T-helper 2 cell treated with Interferon-gamma antibody and Interleukin-4, amounts not matched to agents 5 μg/mL and 100 μg/mL, for 36 hours (primary cell): ENCODE data around the gene KCNIP3.

ENCODE experiments used
- DNase-seq: peaks from one replicate; pipeline ENCODE4 v3.0.0; 2021; ENCODE audit warnings: low spot score
- H3K27ac Mint-ChIP-seq: one replicate; pipeline ENCODE4 v1.8.0; 2021; ENCODE audit warnings: mild to moderate bottlenecking, mixed read lengths
- H3K27me3 Mint-ChIP-seq: one replicate; pipeline ENCODE4 v1.8.0; 2021; ENCODE audit warnings: low read depth, mixed read lengths
- H3K36me3 Mint-ChIP-seq: one replicate; pipeline ENCODE4 v1.8.0; 2021; ENCODE audit warnings: low read depth, mixed read lengths
- H3K4me1 Mint-ChIP-seq: one replicate; pipeline ENCODE4 v1.8.0; 2021; ENCODE audit warnings: low read depth, mixed read lengths
- H3K4me3 Mint-ChIP-seq: one replicate; pipeline ENCODE4 v1.8.0; 2022; ENCODE audit warnings: mild to moderate bottlenecking, moderate library complexity, mixed read lengths
- H3K9me3 Mint-ChIP-seq: one replicate; pipeline ENCODE4 v1.8.0; 2021; ENCODE audit warnings: mixed read lengths

KCNIP3 gene

DNA sequence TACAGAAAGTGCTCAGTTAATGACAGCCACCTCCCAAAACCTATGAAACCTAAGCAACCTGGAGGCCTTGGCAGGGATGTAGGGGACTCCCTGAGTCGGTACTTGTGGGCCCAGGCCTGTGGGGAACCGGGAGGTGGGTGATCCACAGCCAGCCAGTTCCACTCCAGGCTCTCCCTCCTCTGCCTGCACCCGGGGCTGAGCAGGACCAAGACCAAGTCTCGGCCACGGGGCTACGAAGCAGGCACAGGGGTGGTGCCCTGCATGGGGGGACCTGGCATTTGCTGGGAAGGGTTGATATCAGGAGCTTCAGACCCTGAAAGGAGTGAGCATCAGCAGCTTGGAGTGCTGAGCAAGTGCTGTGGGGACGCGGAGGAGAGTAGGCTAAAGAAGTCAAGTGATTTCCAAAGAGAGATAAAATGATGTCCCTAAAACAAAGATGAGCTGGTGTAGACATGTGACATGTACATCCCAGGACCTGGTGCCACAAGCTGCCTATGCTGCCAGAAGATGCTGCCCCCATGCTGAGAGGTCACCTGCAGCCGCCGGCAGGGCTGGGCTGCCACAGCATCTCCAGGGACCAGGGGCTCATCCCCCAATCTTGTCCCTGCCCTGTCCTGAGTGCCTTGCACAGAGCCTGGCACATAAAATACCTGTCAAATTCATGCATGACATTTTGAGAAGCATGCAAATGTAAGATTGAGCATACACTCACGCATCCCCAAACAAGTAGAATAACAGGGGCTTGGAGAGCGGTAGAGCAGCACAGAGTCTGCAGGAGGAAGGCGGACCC, 21.5 kb downstream of the KCNIP3 start:
- Mint-ChIP-seq H3K9me3 (no peaks in the 10 kb centered on the region), H3K36me3 (no peaks in the 10 kb centered on the region), H3K27me3 (no peaks in the 10 kb centered on the region), H3K4me1 (no peaks in the 10 kb centered on the region), H3K27ac (no peak overlapping the region), H3K4me3 (no peak overlapping the region)
- DNase-seq = no peak

GRCh38 chr2:95319481-95320343, 22.6 kb downstream of the KCNIP3 start:
- Mint-ChIP-seq H3K4me1 (no peaks in the 10 kb centered on the region), H3K36me3 (no peaks in the 10 kb centered on the region), H3K27ac (no peak overlapping the region), H3K4me3 (no peak overlapping the region), H3K27me3 (no peaks in the 10 kb centered on the region), H3K9me3 (no peaks in the 10 kb centered on the region)
- DNase-seq = no peak

- H3K36me3 Mint-ChIP-seq = no peaks in the 10 kb centered on the region
- no peak overlapping the region for H3K4me3 Mint-ChIP-seq
- no peak for DNase-seq
- no peaks in the 10 kb centered on the region for H3K4me1 Mint-ChIP-seq
- no peaks in the 10 kb centered on the region for H3K27me3 Mint-ChIP-seq
- H3K27ac Mint-ChIP-seq = no peak overlapping the region
- H3K9me3 Mint-ChIP-seq = no peaks in the 10 kb centered on the region
Observed at GRCh38 chr2:95320344-95320712, 23.2 kb downstream of the KCNIP3 start.

DNA sequence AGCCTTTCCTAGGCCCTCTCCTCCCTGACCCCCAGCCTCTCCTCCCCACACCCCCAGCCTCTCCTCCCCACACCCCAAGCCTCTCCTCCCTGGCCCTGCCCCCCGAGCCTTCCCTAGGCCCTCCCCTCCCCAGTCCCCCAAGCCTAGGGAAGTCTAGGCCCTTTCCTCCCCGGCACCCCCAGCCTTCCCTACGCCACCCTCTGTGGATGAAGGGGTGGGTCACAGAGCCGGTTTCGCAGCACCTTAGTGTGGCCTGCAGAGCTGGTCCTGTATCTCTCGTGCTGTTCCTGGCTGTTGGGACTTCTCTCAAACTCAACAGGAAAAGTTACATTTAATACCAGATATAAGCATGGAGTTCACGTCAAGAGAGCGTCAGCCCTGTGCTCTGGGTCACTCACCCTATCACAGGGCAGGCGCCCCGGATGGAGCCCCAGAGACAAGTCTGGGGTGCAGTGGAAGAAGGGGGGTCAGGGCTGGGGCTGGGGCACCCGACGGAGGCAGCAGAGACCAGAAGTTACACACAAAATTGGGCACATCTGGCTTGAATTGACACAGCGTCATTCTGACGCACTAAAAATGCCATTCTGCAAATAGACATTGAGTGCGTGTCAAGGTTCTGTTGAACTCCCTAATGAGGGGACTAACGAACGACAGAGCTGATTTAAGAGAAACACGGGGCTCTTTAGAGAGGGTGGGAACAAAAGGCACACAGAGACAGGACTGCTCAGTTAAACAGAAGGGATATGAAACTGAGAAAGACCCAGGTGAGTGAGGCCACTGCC, 24.0 kb downstream of the KCNIP3 start:
- Mint-ChIP-seq H3K4me3 (no peak overlapping the region), H3K27me3 (no peaks in the 10 kb centered on the region), H3K27ac (no peak overlapping the region), H3K4me1 (no peaks in the 10 kb centered on the region), H3K36me3 (no peaks in the 10 kb centered on the region), H3K9me3 (no peaks in the 10 kb centered on the region)
- DNase-seq = no peak

DNA sequence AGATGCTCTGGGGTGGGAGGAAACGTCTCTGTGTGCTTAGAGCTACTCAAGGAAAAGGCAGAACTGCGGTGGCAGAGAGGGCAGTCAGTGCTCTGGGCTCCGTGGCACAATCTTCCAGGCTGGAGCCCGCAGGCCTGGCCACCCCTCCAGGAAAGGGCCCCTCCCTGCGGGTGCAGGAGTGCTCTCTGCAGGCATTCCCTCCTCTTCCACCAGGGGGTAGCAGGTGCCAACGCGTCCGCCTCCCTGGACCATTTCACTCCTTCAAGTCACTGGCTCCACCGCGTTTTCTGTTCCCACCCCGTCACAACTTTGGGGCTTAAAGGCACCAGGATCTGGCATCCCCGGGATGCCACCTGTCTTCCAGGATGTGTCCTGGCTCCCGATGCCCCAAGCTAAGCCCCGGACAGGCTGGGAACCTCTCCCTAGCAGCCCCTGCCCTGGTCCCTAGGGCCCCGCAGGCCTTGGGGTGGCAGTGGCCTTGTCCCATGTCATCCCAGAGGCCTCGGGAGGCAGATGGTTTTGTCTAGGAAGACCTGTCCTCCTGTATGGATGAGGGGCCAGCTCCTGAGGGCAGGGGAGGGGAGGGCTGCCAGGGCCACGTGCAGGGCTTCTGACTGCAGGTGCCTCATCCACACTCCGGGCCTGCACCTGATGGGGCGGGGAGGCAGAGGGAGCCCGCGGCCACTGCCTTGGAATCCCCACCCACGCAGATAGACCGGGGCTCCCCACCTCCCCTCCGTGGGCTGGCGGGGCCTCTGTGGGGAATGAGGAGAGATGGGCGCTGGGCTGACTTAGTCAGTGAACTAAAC, 26.4 kb downstream of the KCNIP3 start:
- Mint-ChIP-seq H3K4me3 (no peak overlapping the region), H3K9me3 (no peaks in the 10 kb centered on the region), H3K27ac (no peak overlapping the region), H3K27me3 (no peaks in the 10 kb centered on the region), H3K36me3 (no peaks in the 10 kb centered on the region), H3K4me1 (no peaks in the 10 kb centered on the region)
- no peak for DNase-seq

DNA sequence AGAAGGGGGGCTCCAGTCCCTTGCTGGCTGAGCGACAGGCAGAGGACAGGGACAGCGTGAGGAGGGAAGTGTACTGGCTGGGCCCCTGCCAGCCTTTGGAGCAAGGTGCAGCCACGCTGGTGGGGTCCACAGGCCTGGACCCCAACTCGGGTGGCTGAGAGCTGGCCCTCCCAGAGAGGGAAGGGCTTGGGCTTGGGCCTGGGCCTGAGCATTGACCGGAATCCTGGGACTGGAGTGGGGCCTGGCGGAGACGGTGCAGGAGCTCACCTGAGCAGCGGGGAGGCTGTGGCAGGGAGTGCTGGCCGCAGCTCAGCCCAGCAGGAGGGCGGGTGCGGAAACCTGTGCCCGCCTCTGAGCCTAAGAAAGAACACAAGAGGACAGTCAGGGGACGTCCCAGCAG, 27.9 kb downstream of the KCNIP3 start:
- Mint-ChIP-seq H3K27me3 (no peaks in the 10 kb centered on the region), H3K27ac (no peak overlapping the region), H3K4me3 (no peak overlapping the region), H3K9me3 (no peaks in the 10 kb centered on the region), H3K36me3 (no peaks in the 10 kb centered on the region), H3K4me1 (no peaks in the 10 kb centered on the region)
- DNase-seq = no peak

DNA sequence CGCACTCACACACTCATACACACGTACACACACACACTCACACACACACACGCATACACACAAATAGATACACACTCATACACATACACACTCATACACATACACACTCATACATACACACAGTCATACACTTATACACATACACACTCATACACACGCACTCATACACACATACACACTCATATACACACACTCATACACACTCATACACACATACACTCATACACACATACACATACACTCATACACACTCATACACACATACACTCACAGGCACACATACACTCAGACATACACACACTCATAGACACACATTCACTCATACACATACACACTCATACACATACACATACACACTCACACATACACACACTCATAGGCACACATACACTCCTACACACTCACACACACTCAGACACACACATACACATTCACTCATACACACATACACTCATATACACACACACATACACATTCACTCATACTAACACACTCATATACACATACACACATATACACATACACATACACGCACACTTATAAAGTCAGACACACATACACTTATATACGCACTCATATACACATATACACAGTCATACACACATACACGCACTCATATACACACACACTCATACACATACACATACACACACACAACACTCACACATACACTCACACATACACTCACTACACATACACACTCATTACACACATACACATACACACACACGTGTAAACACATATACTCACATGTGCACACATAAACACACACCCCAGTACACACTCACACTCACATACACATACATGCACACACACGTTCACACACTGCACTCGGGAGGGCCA, 28.7 kb downstream of the KCNIP3 start:
- no peaks in the 10 kb centered on the region for H3K36me3 Mint-ChIP-seq
- no peaks in the 10 kb centered on the region for H3K27me3 Mint-ChIP-seq
- H3K27ac Mint-ChIP-seq = no peak overlapping the region
- H3K9me3 Mint-ChIP-seq = no peaks in the 10 kb centered on the region
- no peak for DNase-seq
- no peaks in the 10 kb centered on the region for H3K4me1 Mint-ChIP-seq
- H3K4me3 Mint-ChIP-seq = no peak overlapping the region

DNA sequence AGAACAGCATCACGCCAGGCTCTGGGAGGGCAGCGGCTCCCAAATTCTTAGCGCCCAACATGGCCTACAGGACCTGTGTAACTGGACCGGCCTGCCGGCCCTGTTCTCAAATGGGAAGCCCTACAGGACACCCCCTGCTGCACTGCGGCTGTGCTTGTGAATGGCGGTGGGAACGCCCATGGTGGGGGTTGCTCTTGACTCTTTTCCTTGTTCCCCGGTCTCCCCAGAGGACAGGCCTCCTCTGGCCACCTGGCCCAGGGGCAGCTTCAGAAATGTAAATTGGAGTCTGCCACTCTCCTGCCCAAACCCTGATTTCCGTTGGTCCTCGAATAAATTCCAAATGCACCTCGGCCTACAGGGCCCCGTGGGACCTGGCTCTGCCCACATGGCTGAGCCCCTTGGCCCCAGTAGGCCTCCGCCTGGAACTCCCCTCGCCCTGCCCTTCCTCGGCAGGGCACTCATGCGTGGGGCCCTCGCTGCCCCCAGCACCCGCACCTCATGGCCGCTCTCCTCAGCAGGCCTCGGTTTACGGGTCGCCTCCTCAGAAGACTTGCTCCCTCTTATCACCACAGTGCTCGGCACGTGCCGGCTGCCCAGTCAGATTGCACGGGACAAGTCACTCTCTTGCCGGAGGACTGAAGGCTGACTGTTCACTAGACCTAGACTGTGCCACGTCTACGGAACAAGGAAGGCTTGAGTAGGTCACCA, 29.4 kb downstream of the KCNIP3 start:
- Mint-ChIP-seq H3K36me3 (no peaks in the 10 kb centered on the region), H3K4me3 (no peak overlapping the region), H3K27ac (no peak overlapping the region), H3K27me3 (no peaks in the 10 kb centered on the region), H3K4me1 (no peaks in the 10 kb centered on the region), H3K9me3 (no peaks in the 10 kb centered on the region)
- no peak for DNase-seq

- Mint-ChIP-seq H3K27ac (no peak overlapping the region), H3K4me1 (no peaks in the 10 kb centered on the region), H3K27me3 (no peaks in the 10 kb centered on the region), H3K9me3 (no peaks in the 10 kb centered on the region), H3K4me3 (no peak overlapping the region), H3K36me3 (no peaks in the 10 kb centered on the region)
- no peak for DNase-seq
Observed at GRCh38 chr2:95327861-95328260, 30.7 kb downstream of the KCNIP3 start.

DNA sequence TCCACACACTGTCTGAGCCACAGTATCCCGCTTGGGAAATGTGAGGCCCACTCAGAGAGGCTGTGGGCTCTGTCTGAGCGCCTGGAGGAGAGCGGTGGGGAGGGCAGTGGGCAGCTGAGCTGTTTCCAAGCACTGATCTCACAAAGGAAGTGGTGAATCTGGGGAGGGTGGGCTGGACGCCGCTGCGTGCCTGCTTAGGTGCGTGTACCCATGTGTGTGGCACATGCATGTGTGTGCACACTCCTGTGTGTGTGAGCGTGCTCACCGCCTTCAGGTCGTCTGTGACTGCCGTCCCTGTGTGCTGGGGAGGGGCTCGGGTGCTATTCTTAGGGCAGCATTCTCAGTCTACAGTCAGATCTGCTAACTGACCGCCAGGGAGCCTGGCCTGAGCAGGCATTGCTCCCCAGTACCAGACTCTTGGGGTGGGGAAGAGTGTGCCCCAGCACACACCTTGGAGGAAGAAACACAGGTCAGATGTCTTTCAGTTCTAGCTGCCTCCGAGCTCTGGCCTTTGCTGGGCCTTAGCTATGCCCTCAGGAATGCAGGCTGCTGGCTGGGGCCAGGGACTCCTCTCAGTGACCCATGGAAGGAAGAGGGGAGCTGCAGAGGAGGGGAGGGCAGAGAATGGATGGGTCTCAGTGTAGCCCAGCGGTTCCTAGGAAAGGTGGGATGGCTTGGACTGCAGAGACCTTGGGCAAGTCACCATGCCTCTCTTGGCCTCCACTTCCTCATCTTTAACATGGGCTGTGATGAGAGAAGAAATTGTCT, 31.4 kb downstream of the KCNIP3 start:
- no peak for DNase-seq
- H3K9me3 Mint-ChIP-seq = no peaks in the 10 kb centered on the region
- H3K27ac Mint-ChIP-seq = no peak overlapping the region
- no peak overlapping the region for H3K4me3 Mint-ChIP-seq
- no peaks in the 10 kb centered on the region for H3K36me3 Mint-ChIP-seq
- H3K27me3 Mint-ChIP-seq = no peaks in the 10 kb centered on the region
- H3K4me1 Mint-ChIP-seq = no peaks in the 10 kb centered on the region

DNA sequence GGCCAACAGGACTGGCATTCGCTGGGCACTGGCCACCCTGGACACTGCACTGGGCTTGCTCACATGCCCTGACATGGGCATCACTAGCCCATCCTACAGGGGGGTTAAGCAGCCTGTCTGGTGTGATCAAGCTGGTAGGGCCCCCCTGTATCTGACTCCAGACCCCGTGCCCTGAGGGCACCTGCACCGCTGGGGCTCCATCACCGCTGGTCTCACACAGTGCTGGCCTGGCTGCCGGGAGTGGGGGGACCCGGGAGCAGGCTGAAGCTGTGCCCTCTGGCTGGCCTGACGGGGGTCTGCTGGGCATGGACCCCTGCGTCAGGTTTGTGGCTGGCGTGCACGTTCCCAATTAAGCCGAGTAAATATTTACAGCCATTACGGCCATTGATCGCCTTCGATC, 32.3 kb downstream of the KCNIP3 start:
- DNase-seq = no peak
- Mint-ChIP-seq H3K9me3 (no peaks in the 10 kb centered on the region), H3K4me1 (no peaks in the 10 kb centered on the region), H3K4me3 (no peak overlapping the region), H3K36me3 (no peaks in the 10 kb centered on the region), H3K27me3 (no peaks in the 10 kb centered on the region), H3K27ac (no peak overlapping the region)
